Islet precursor cell (in vitro differentiated cells): ENCODE measurements around the gene PKP3.
"Not testable (repeated sequence)": the region's sequence is repeated elsewhere in the genome, so short reads cannot be mapped to it uniquely, and the experiment has no call there.

ENCODE experiments used
- DNase-seq: peaks from one replicate; pipeline ENCODE4 v3.0.0-alpha.2; 2018

Gene PKP3

GRCh38 chr11:431921-432320 is 37.9 kb downstream of the PKP3 start:
- no peak for DNase-seq

- DNase-seq: no peak
These were observed 38.6 kb downstream of the PKP3 start for GRCh38 chr11:432501-433100.

GRCh38 chr11:433111-433510 is 39.1 kb downstream of the PKP3 start:
- no peak for DNase-seq

GRCh38 chr11:433641-434040 is 39.6 kb downstream of the PKP3 start:
- no peak for DNase-seq

GRCh38 chr11:434496-434895 is 40.5 kb downstream of the PKP3 start:
- no peak for DNase-seq

- not testable (repeated sequence) for DNase-seq
These were observed 41.2 kb downstream of the PKP3 start for GRCh38 chr11:434999-435740.

- DNase-seq: no peak
These were observed 43.3 kb downstream of the PKP3 start for GRCh38 chr11:437228-437870.

- no peak for DNase-seq
These were observed 44.3 kb downstream of the PKP3 start for GRCh38 chr11:438101-438844.

- DNase-seq: no peak
These were observed 45.5 kb downstream of the PKP3 start for GRCh38 chr11:439315-440064.

GRCh38 chr11:440065-441042 is 46.3 kb downstream of the PKP3 start:
- DNase-seq: no peak

GRCh38 chr11:441043-441417 is 47.0 kb downstream of the PKP3 start:
- no peak for DNase-seq

GRCh38 chr11:441418-442274 is 47.6 kb downstream of the PKP3 start, which contains the start of gene ANO9:
TSS of gene ANO9 (minus strand) at chr11:442011. CDS start at chr11:441926, 85 bp downstream.
- peak; percentile 85 for DNase-seq

GRCh38 chr11:442611-443081 is 48.6 kb downstream of the PKP3 start:
- no peak for DNase-seq

GRCh38 chr11:443542-444199 is 49.7 kb downstream of the PKP3 start:
- no peak for DNase-seq

- DNase-seq: no peak
These were observed 50.6 kb downstream of the PKP3 start for GRCh38 chr11:444396-445144.

GRCh38 chr11:445765-446588 is 52.0 kb downstream of the PKP3 start:
- peak; percentile 79 for DNase-seq

GRCh38 chr11:446891-447290 is 52.9 kb downstream of the PKP3 start:
- DNase-seq: peak; percentile 57
